HG03103 (cell line): Measurements from ENCODE around the gene SOWAHA.
"Not testable (repeated sequence)": the region's sequence is repeated elsewhere in the genome, so short reads cannot be mapped to it uniquely, and the experiment has no call there.

Experiments used
- ATAC-seq: cut with Tn5 transposase; IDR thresholded peaks from one replicate; pipeline ENCODE4 v1.9.1; 2021; ENCODE audit warnings: low read depth; ENCODE audit not compliant: unreplicated experiment

The SOWAHA gene

DNA sequence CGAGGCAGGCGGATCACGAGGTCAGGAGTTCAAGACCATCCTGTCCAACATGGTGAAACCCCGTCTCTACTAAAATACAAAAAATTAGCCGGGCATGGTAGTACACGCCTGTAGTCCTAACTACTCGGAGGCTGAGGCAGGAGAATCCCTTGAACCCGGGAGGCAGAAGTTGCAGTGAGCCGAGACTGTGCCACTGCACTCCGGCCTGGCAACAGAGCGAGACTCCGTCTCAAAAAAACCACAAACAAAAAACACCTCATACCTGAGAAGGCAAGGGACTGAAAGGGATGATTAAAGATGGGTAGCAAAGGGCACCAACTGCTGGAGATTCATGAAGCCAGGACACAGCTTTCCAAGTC, 6.3 kb upstream of the SOWAHA start:
- not testable (repeated sequence) for ATAC-seq

GRCh38 chr5:132807163-132807838, 5.8 kb upstream of the SOWAHA start:
- ATAC-seq = no peak

DNA sequence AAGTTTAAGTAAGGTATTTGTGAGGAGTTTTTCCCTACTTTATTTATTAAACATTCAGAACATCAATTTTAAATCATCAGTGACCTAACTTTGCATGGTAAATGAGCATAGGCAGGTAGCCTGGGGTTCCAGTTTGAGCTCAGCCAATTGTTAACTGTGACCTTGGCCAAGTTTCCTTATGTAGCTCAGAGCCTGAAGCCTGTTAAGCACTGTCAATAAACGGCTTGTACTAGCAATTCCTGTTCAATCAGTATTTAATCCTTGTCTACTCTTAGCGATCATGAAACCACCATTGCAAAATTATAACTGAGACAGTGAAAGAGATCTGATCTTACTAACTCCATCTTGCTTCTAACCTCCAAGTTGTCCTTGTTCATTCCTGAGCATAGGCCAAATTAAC, 4.7 kb upstream of the SOWAHA start:
- ATAC-seq = no peak

DNA sequence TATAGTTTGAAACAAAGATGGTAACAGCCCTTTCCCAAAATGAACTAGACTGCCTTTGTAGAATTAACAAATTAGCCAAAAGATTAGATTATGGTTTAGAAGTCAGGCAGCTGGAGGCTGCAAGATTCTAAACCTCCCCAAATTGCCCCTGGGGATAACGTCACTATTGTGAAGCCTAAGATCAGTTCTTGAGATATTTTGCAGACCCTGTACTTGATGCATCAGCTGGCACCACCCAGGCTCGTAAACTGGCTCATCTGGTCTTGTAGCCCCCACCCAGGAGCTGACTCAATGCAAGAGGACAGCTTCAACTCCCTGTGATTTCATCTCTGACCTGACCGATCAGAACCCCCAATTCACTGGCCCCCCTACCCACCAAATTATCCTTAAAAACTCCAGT, 4.2 kb upstream of the SOWAHA start:
- no peak for ATAC-seq

DNA sequence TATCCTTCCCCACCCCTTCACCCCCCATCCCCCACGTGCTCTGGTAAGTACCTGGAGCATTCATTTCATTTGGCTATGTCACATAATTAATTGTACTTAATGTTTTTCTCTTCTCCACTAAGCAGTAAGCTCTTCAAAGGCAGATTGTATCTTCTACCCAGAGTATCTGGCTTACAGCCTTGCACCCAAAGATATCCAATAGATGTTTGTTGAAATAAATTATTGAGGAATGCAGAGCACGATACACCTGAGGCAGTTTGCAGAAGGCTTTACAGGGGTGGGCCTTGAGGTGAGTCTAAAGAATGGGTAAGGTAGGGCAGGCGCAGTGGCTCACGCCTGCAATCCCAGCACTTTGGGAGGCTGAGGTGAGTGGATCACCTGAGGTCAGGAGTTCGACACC, 2.5 kb upstream of the SOWAHA start:
- ATAC-seq = no peak

DNA sequence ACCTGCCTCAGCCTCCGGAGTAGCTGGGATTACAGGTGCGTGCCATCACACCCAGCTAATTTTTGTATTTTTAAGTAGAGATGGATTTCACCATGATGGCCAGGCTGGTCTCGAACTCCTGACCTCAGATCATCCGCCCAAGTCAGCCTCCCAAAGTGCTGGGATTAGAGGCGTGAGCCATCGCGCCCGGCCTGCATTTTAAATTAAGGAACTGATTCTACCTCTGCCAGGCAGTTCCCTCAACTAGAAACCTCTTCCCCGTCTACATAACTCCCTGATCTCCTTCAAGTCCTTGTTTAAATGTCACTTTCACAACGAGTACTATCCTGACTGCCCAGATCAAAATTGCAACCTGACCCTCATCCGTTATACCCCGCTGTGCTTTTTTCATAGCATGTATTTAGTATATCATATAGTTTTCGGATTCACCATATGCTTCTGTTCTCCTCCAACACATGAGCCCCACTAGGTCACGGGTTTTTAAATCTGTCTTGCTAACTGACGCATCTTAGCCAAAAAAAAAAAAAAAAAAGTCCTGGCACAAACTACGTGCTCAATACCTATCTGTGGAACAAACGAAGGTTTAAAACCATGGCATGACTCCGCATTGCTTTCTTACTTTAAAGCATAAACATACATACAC, 858 bp upstream of the SOWAHA start:
- ATAC-seq = no peak

GRCh38 chr5:132813599-132814502, 749 bp downstream of the SOWAHA start:
- no peak for ATAC-seq

GRCh38 chr5:132814503-132815294, 1.6 kb downstream of the SOWAHA start:
- ATAC-seq = no peak

GRCh38 chr5:132815454-132815853, 2.4 kb downstream of the SOWAHA start:
- no peak for ATAC-seq

- ATAC-seq = no peak
These were observed 3.0 kb downstream of the SOWAHA start for GRCh38 chr5:132816083-132816482.

GRCh38 chr5:132816554-132816953, 3.5 kb downstream of the SOWAHA start:
- ATAC-seq = no peak

DNA sequence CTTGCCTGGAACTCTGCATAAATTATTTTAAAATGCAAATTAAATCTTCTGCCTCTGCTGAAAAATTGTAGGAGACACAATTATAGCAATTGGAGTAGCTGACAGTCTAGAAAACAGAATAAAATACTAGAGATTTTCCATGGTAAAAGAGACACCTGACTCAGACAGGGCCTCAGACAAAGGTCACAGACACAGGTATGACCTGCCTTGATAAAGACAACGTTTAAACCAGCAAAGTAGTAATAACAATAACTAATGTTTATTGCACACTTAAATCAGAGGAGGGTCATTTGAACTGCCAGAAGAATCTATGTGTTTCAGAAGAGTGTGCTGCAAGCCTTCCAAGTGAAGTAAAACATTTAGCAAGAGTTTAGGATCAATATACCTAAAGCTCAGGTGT, 3.9 kb downstream of the SOWAHA start:
- no peak for ATAC-seq

DNA sequence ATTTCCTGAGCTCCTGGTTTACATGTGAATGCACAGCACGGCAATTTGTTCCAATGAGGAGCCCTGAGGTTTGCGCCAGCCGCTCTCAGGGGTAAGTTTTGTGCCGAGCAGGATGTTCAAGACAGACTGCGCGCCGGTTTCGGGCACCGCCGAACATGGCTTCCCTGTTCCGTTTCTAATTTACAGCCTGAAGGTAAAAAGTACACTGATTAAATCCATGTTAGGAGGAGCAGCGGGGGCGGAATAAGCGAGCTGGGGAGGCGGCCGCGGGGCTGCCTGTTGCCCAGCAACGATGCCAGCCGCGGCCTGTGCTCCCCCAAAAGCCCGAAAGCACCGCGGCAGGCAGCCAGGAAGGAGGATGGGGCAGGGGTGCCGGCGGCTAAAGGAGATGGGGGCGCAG, 6.4 kb downstream of the SOWAHA start:
- ATAC-seq = no peak

DNA sequence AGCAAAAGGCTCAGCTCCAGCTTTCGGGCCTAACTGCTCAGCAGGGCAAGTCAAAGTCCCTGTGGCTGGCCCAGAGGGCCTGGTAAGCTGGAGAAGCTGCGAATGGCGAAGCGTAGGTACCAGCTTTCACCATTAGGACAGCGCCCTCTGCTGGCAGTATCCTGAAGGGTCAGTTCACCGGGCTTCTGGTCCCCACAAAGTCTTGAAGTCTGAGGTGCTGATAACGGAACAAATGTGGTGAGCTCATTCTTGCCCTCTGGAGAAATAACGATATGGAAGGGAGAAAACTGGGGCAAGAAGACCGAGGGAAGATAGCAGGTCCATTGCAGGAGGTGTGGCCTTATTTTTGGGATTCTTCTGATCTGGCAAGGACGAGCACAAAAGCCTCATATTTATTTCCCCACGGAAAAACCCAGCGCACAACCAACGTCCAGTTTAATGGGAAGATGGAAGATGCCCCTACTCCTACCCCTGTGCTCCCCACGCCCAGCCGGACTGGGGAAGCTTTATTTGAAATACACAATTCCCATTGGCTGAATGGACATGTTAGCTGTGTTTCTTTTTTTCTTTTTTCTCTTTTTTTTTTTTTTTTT, 7.2 kb downstream of the SOWAHA start:
- ATAC-seq = peak; percentile 64

GRCh38 chr5:132821350-132821749, 8.2 kb downstream of the SOWAHA start:
- no peak for ATAC-seq

DNA sequence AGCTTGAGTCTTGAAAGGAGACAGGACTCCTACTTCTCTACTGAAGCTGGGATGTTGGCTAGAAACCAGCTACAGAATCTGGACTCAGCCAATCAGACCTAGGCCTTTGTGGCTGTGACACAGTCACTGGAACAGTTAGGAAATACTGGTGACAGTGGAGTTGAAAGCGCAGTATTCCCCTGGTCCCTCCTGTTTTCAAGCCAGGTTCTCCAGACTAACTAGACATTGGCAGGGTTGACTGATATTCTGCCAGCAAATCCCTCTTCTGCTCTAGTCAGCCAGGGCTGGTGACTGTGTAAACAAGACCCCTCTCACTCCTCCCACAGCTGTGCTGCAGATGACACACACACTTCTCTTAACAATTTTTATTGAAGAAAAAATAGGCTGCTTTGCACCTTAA, 8.7 kb downstream of the SOWAHA start:
- ATAC-seq = no peak

- ATAC-seq = no peak
These were observed 9.8 kb downstream of the SOWAHA start for GRCh38 chr5:132822650-132823480.

GRCh38 chr5:132823481-132824050, 10.5 kb downstream of the SOWAHA start:
- ATAC-seq = no peak

- ATAC-seq = no peak
These were observed 11.3 kb downstream of the SOWAHA start for GRCh38 chr5:132824426-132824825.
